Aorta (tissue), 5 donors: ENCODE results near the gene NR3C2. TPM values are rescaled to one million over a fixed set of nuclear protein-coding genes. Genes with fewer than 3 reads are reported as not detected.

ENCODE experiments used
- ATAC-seq: fragments of 200-7000 bp; cut with Tn5 transposase; one replicate; pipeline ENCODE4 v1.9.1; 2022; ENCODE audit warnings: moderate library complexity; ENCODE audit not compliant: low FRiP score
- DNase-seq, 2 donors: peaks; one replicate each; pipeline ENCODE4 v3.0.0-alpha.2; 2020
- H3K27ac ChIP-seq, 2 donors: one replicate each; pipeline ENCODE4 v1.5.1; 2013; ENCODE audit warnings: low read length in 2 of 2, mild to moderate bottlenecking in 2 of 2, moderate library complexity in 2 of 2, control low read depth in 1 of 2, inconsistent platforms in 1 of 2, low read depth in 1 of 2
- H3K27me3 ChIP-seq, 2 donors: one replicate each; pipeline ENCODE4 v1.6.1; 2013; ENCODE audit warnings: control low read depth in 1 of 2, low read length in 1 of 2, mild to moderate bottlenecking in 1 of 2, moderate library complexity in 1 of 2; ENCODE audit not compliant: insufficient read depth in 2 of 2, control insufficient read depth in 1 of 2
- H3K36me3 ChIP-seq, 2 donors: one replicate each; pipeline ENCODE4 v1.6.1; 2013; ENCODE audit warnings: control low read depth in 1 of 2, low read length in 1 of 2, mild to moderate bottlenecking in 1 of 2; ENCODE audit not compliant: insufficient read depth in 2 of 2, control insufficient read depth in 1 of 2
- H3K4me1 ChIP-seq, 2 donors: one replicate each; pipeline ENCODE4 v1.6.1; 2013; ENCODE audit warnings: low read length in 2 of 2, control low read depth in 1 of 2, mild to moderate bottlenecking in 1 of 2, moderate library complexity in 1 of 2; ENCODE audit not compliant: insufficient read depth in 2 of 2, control insufficient read depth in 1 of 2
- H3K4me3 ChIP-seq, 2 donors: one replicate each; pipeline ENCODE4 v1.5.1; 2013; ENCODE audit warnings: low read length in 2 of 2, control low read depth in 1 of 2, mild to moderate bottlenecking in 1 of 2
- H3K9me3 ChIP-seq: one replicate; pipeline ENCODE4 v1.6.1; 2013; ENCODE audit warnings: mild to moderate bottlenecking, low read length; ENCODE audit not compliant: control insufficient read depth
- WGBS, 2 donors: extraction: QIAGEN DNeasy Blood & Tissue Kit; methylation state at CpG; one replicate each; pipeline ENCODE4 v1.1.7; 2013; 5-methylcytosine and 5-hydroxymethylcytosine counted together
- intact Hi-C, 2 donors: fragments of 100-400 bp; cut with DNase I; formaldehyde crosslinking; loops; one replicate each; pipeline versions ENCODE4 v1.14.2 to v1.15.0; 2022
- polyA plus RNA-seq, 2 donors: library from polyadenylated mRNA; stranded (reverse); fragments of 200-250 nt; gene quantifications; one replicate each; pipeline ENCODE4 v1.2.3, GENCODE V29; 2013
- total RNA-seq, 2 donors: library from RNA; stranded (reverse); fragmentation: NEBNext Ultra II Directional; extraction: Animal tissue kit (Norgen Biotek cat#: 25700); gene quantifications; one replicate each; pipeline ENCODE4 v1.2.1, GENCODE V29; 2021
- donor health status: healthy with polysubstance abuse.
- donor health status: Bipolar disorder and iron deficiency.
- donor health status: DM: no; HTN: no; CAD: no.
- donor health status: DM: no; HTN: no; CAD: no.
- donor health status: DM: yes; HTN: yes; CAD: no.

NR3C2 gene
- total and polyA plus RNA-seq, 4 donors, result 3.4 to 22.9 (median 6.9) TPM

- H3K9me3 ChIP-seq, result no peaks in the 10 kb centered on the region
- H3K27me3 ChIP-seq, result no peaks in the 10 kb centered on the region
- no peak overlapping the region for H3K27ac ChIP-seq
- H3K4me1 ChIP-seq, result no peaks in the 10 kb centered on the region
- intact Hi-C loops, result no loop called here
- ATAC-seq (no peak), DNase-seq (no peak)
- H3K36me3 ChIP-seq, result peaks cover 3 to 25% of the 10 kb centered on the region in 2 donors
- WGBS, 2 donors, result 68 to 70% methylated on average over 3 of the region's 3 CpGs
- H3K4me3 ChIP-seq, result no peak overlapping the region
Measured at GRCh38 chr4:148069895-148070178, 372.4 kb downstream of the NR3C2 start.

- 93% methylated on average over 11 of the region's 11 CpGs for WGBS, 2 donors
- intact Hi-C loops, result no loop called here
- H3K4me1 ChIP-seq, result no peaks in the 10 kb centered on the region
- peaks cover 3 to 20% of the 10 kb centered on the region in 2 donors for H3K36me3 ChIP-seq
- no peaks in the 10 kb centered on the region for H3K9me3 ChIP-seq
- H3K27me3 ChIP-seq, result no peaks in the 10 kb centered on the region
- no peak overlapping the region for H3K4me3 ChIP-seq
- DNase-seq (no peak), ATAC-seq (no peak)
- no peak overlapping the region for H3K27ac ChIP-seq
Measured at GRCh38 chr4:148069086-148069894, 372.9 kb downstream of the NR3C2 start.

GRCh38 chr4:148068065-148068911 lies 373.9 kb downstream of the NR3C2 start:
- H3K4me3 ChIP-seq, result no peak overlapping the region
- 77 to 78% methylated on average over 13 of the region's 13 CpGs for WGBS, 2 donors
- no peak for ATAC-seq
- intact Hi-C loops, result no loop called here
- H3K4me1 ChIP-seq, result no peaks in the 10 kb centered on the region
- no peak overlapping the region for H3K27ac ChIP-seq
- H3K27me3 ChIP-seq, result no peaks in the 10 kb centered on the region
- DNase-seq, result no peak
- H3K36me3 ChIP-seq, result peaks cover 3 to 21% of the 10 kb centered on the region in 2 donors
- no peaks in the 10 kb centered on the region for H3K9me3 ChIP-seq

- no peak overlapping the region for H3K4me3 ChIP-seq
- peaks cover 3 to 18% of the 10 kb centered on the region in 2 donors for H3K36me3 ChIP-seq
- DNase-seq (no peak), ATAC-seq (no peak)
- no peaks in the 10 kb centered on the region for H3K27me3 ChIP-seq
- 79 to 87% methylated on average over 6 of the region's 6 CpGs for WGBS, 2 donors
- no peak overlapping the region for H3K27ac ChIP-seq
- no peaks in the 10 kb centered on the region for H3K4me1 ChIP-seq
- intact Hi-C loops, result no loop called here
- H3K9me3 ChIP-seq, result no peaks in the 10 kb centered on the region
Measured at GRCh38 chr4:148067301-148067916, 374.8 kb downstream of the NR3C2 start.

GRCh38 chr4:148065075-148065474 lies 377.1 kb downstream of the NR3C2 start:
- Histone ChIP-seq H3K36me3 (peaks cover 3 to 10% of the 10 kb centered on the region in 2 donors), H3K4me1 (no peaks in the 10 kb centered on the region), H3K9me3 (no peaks in the 10 kb centered on the region), H3K27ac (no peak overlapping the region), H3K27me3 (no peaks in the 10 kb centered on the region), H3K4me3 (no peak overlapping the region)
- intact Hi-C loops, result no loop called here
- WGBS, 2 donors, result 61 to 66% methylated on average over 5 of the region's 5 CpGs
- ATAC-seq (no peak), DNase-seq (no peak)

- no peaks in the 10 kb centered on the region for H3K9me3 ChIP-seq
- H3K27ac ChIP-seq, result no peak overlapping the region
- no peak overlapping the region for H3K4me3 ChIP-seq
- ATAC-seq (no peak), DNase-seq (no peak)
- H3K27me3 ChIP-seq, result no peaks in the 10 kb centered on the region
- intact Hi-C loops, result no loop called here
- 96% methylated on average over 9 of the region's 9 CpGs for WGBS, 2 donors
- H3K36me3 ChIP-seq, result peaks cover 3 to 10% of the 10 kb centered on the region in 2 donors
- H3K4me1 ChIP-seq, result peaks cover 0 to 2% of the 10 kb centered on the region in 2 donors
Measured at GRCh38 chr4:148064451-148064850, 377.8 kb downstream of the NR3C2 start.

- no peaks in the 10 kb centered on the region for H3K9me3 ChIP-seq
- intact Hi-C loops, result no loop called here
- ATAC-seq (no peak), DNase-seq (no peak)
- H3K4me3 ChIP-seq, result no peak overlapping the region
- H3K27ac ChIP-seq, result no peak overlapping the region
- H3K4me1 ChIP-seq, result peaks cover 0 to 2% of the 10 kb centered on the region in 2 donors
- no peaks in the 10 kb centered on the region for H3K27me3 ChIP-seq
- WGBS, 2 donors, result 94 to 96% methylated on average over 10 of the region's 10 CpGs
- peaks cover 3 to 10% of the 10 kb centered on the region in 2 donors for H3K36me3 ChIP-seq
Measured at GRCh38 chr4:148062301-148062950, 379.8 kb downstream of the NR3C2 start.

- H3K4me1 ChIP-seq, result peaks cover 0 to 2% of the 10 kb centered on the region in 2 donors
- ATAC-seq (no peak), DNase-seq (no peak)
- intact Hi-C loops, result no loop called here
- WGBS, 2 donors, result 68 to 70% methylated on average over 8 of the region's 8 CpGs
- no peak overlapping the region for H3K4me3 ChIP-seq
- H3K27ac ChIP-seq, result no peak overlapping the region
- H3K27me3 ChIP-seq, result no peaks in the 10 kb centered on the region
- H3K36me3 ChIP-seq, result peaks cover 3 to 9% of the 10 kb centered on the region in 2 donors
- no peaks in the 10 kb centered on the region for H3K9me3 ChIP-seq
Measured at GRCh38 chr4:148061795-148062194, 380.4 kb downstream of the NR3C2 start.
